Measurements from ENCODE around the gene AGPAT2.
"Not testable (repeated sequence)": the region's sequence is repeated elsewhere in the genome, so short reads cannot be mapped to it uniquely, and the experiment has no call there.

Gene AGPAT2

GRCh38 chr9:136645352-136645902 lies 41.8 kb downstream of the AGPAT2 start:
- DNase-seq (ENCODE audit: low read depth in 2 of 2): no peak

- DNase-seq (ENCODE audit: low read depth in 2 of 2): peak in 1 of 2 donors; percentile 49
Measured at GRCh38 chr9:136644593-136645351, 42.5 kb downstream of the AGPAT2 start.

- DNase-seq (ENCODE audit: low read depth in 2 of 2): peak in 1 of 2 donors; percentile 47
Measured at GRCh38 chr9:136644343-136644592, 43.0 kb downstream of the AGPAT2 start.

- no peak for DNase-seq (ENCODE audit: low read depth in 2 of 2)
Measured at GRCh38 chr9:136643596-136644342, 43.5 kb downstream of the AGPAT2 start.

DNA sequence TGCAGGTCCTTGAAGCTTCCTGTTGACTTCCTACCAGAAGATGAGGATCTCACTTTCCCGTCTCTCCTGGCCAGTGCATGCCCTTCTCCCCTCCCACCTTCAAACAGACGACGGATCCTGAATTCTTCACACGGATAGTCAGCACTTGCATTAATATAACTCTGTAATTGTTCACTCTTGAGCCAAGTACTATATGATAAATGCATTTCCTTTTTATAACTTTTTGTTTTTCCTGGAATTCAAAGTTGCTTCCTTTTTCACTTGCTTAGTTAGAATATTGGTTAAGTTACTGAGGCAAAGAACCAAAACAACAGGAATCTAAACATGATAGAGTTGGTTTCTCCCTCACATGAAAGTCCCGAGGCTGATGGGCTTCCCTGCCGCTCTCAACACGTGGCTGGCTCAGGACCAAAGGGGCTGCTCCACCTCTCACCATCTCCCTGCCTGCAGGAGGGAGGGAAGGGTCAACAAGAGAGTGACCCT lies 44.8 kb downstream of the AGPAT2 start:
- DNase-seq (ENCODE audit: low read depth in 2 of 2): no peak

DNA sequence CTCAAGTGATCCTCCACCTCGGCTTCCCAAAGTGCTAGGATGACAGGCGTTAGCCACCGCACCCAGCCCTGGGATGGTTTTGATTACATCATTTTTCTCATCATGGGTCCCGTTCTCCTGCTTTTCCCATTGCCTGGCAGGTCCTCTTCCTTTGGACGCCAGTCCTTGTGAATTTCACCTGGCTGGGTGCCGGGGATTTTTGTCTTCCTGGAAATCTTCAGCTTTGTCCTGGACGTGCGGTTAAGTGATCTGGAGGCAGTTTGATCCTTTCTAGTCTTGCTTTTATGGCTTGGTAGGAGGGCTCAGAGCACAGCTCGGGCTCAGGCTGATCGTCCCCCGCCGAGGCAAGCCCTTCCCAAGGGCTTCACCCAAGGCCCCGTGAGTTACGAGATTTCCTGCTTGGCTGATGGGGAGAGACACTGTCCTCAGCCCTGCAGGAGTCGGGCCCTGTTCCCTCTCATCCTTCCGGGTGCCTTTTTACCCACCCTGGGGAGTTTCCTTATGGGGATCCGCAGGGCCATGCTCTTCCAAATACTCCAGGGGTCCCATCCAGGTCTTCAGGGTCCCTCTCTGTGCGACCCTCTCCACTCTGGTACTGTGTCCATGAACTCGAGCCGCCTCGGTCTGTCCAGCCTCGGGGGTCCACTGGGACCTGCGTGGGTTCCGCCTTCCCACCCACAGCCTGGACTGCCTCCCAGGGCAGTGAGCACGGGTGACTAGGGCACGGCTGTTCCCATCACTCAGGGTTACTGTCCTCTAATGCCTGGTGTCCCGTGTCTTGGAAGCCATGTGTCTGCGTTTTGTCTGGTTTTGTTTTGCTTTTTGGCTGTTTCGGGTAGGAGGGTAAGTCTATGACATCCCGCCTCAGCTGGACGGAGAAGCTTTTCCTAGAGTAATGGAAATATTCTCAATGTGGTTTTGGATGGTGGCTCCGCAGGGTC lies 46.8 kb downstream of the AGPAT2 start:
- DNase-seq (ENCODE audit: low read depth in 2 of 2): no peak

DNA sequence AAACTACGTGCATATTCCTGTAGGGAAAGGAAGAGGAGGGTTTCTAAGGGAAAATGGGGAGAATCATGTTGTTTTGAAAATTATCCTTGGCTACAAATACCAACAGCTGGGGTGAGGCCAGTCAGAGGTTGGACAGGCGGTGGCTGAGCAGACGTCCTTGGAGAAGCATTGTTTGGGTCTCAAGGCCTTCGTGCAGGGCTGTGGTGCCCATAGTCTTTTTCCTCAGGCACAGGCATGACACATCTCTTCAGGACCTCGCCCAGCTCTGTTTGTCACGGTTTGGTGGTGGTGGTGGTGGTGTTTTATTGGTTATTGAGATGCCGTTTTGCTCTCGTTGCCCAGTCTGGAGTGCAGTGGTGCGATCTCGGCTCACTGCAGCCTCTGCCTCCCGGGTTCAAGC lies 52.4 kb downstream of the AGPAT2 start:
- DNase-seq (ENCODE audit: low read depth in 2 of 2): no peak

GRCh38 chr9:136632491-136633106 lies 54.7 kb downstream of the AGPAT2 start:
- not testable (repeated sequence) for DNase-seq (ENCODE audit: low read depth in 2 of 2)

GRCh38 chr9:136632072-136632471 lies 55.2 kb downstream of the AGPAT2 start:
- DNase-seq (ENCODE audit: low read depth in 2 of 2): peak in 1 of 2 donors; percentile 31

DNA sequence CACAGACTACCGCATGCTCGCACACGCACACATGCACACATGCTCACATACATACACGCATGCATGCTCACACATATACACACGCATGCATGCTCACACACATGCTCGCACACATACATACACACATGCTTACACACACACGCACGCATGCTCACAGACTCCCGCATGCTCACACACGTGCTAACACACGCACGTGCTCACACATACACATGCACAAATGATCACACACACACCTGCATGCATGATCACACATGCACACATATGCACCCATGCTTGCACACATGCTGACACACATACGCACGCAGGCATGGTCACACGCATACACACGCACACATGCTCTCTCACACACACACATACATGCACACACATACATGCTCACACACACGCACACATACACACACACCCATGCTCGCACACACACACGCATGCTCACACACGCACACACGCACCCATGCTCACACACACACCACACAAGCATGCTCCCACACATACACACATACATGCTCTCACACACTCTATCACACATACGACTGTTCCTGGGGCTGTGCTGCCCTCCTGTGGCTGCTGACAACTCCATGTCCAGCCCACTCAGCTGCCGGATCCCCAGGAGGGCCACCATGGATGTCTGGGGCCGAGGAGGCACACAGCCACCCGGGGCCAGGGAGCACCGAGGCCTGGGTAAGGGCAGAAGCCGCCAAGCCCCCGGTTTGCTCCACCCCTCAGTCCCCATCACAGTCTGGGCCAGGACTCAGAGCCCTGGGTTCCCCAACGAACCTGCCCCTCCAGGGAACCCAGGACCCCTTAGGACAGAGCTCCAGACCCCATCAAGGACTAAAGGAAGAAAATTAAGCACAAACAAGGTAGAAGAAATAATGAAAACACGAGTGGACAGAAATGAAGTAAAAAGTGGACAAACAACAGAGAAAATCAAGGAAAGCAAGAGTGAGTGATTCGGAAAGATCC lies 55.9 kb downstream of the AGPAT2 start:
- DNase-seq (ENCODE audit: low read depth in 2 of 2): peak; percentile 48 to 49

- no peak for DNase-seq (ENCODE audit: low read depth in 2 of 2)
Measured at GRCh38 chr9:136630662-136630992, 56.6 kb downstream of the AGPAT2 start.

GRCh38 chr9:136629879-136630661 lies 57.2 kb downstream of the AGPAT2 start:
- DNase-seq (ENCODE audit: low read depth in 2 of 2): peak in 1 of 2 donors; percentile 38

DNA sequence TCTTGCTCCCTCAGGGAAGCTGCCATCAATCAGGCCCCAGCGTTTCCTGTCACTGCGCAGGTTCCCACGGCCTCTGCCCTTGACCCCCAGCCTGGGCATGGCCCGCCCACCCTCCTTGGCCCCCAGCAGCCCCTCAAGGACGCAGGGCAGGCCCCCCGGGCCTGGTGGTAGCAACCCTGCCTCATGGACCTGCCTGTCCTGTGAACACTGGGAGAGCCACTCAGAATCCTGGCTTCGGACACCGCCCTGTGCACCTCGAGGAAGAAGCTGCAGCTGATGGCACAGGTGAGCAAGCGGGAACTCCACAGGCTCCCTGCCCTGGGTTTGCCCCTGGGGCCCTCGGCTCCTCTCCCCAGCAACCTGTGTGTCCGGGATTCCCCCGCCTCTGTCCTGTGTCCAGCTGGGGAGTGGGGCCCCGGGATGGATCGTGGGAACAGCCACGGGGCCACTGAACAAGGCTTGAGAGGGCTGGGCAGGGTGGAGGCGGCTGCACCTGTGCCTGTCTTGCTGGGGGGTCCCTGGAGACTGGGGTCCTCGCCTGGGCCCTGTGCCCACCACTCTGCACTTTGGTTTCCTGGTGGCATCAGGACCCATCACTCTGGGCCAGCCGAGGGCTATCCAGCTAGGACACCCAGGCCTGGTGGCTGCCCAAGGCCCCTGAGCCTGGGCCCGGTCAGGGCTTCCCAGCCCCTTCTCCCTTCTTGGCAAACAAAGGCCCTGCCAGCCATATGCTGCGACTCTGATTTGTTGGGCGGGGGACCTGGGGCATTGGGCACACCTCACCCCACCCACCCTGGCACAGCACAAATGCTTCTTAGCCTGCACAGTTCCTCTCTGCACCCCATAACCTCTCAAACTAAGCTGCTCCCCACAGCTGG lies 58.0 kb downstream of the AGPAT2 start:
- no peak for DNase-seq (ENCODE audit: low read depth in 2 of 2)

- no peak for DNase-seq (ENCODE audit: low read depth in 2 of 2)
Measured at GRCh38 chr9:136628268-136628667, 59.0 kb downstream of the AGPAT2 start.

DNA sequence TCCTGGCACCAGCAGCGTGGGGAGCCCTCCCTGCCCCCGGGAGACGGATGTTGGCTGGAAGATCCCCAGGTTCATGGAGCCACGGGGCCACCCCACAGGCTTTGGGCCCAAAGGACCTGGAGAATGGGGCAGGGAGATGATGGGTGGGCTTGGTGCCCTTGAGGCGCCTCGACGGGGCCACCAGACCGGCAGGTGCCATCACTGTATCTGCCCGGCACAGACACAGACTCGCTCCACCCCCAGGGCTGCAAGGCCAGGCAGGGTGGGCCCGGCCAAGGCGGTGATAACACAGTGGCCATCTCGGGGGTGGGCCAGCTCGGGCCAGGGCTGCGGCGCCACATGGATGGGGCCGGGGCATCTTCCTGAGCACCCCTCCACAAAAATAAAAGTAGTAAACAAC lies 59.6 kb downstream of the AGPAT2 start:
- no peak for DNase-seq (ENCODE audit: low read depth in 2 of 2)

GRCh38 chr9:136626740-136627642 lies 60.3 kb downstream of the AGPAT2 start:
- DNase-seq (ENCODE audit: low read depth in 2 of 2): no peak

DNA sequence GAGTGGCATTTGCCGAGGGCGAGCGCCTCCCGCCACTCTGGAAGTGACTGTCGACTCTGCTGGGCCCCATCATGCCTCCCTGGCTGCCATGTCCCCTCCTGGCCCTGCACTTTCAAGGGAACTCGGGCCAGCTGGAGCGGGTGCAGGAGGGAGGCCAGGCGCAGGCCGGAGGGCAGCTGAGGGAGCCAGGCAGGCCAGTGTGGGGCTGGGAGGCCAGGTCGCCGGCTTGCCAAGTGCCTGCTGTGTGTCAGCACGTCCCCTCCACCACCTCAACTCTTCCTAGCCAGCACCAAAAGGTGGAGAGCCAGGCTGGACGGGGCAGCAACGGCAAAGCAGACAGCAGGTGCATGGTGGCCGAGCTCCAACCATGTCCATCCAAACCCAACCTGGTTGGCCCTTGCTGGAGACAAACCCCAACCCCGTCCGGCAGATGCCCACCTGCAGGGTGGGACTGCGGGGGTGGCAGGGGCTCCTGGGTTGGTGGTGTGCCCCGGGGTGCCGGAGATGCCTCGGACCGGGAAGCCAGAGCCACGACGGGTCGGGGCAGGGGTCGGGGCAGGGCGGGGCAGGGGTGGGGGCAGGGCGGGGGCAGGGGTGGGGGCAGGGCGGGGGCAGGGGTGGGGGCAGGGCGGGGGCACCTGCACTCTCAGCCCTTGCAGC lies 61.1 kb downstream of the AGPAT2 start:
- no peak for DNase-seq (ENCODE audit: low read depth in 2 of 2)
